ENCODE measurements around the gene DFFB. TPM values are rescaled to one million over a fixed set of nuclear protein-coding genes. Genes with fewer than 3 reads are reported as not detected.
"Not testable (repeated sequence)": the region's sequence is repeated elsewhere in the genome, so short reads cannot be mapped to it uniquely, and the experiment has no call there.

The DFFB gene
- 10 to 100 TPM in 1 of 6 donors, 1 to 10 TPM in 5; 2.7 to 10.2 (median 7.3) TPM for polyA plus RNA-seq (ENCODE audit: low read depth in 6 of 6)

GRCh38 chr1:3856923-3857790 is at the start of gene DFFB, which contains the start of gene CEP104:
DFFB (plus strand) TSS chr1:3857476; CDS start chr1:3857604, 128 bp downstream.
CEP104 (minus strand) TSS chr1:3857211; CDS start chr1:3852407, 4,804 bp downstream.
- Mint-ChIP-seq H3K27ac (peak within 1 kb of the TSS; percentile 82 to 98 (median 92)), H3K4me1 (peaks cover 18 to 40% (median 23%) of the 10 kb centered on the region in 3 donors), H3K27me3 (no peaks in the 10 kb centered on the region), H3K36me3 (no peaks in the 10 kb centered on the region), H3K4me3 (peak within 1 kb of the TSS; percentile 94 to 99 (median 98)), H3K9me3 (no peaks in the 10 kb centered on the region)
- peak; percentile 99 for DNase-seq
- ATAC-seq (ENCODE audit: low read depth in 2 of 2): peak; percentile 94 to 95

GRCh38 chr1:3807769-3808168 is 49.5 kb upstream of the DFFB start:
- H3K4me3 Mint-ChIP-seq: no peak overlapping the region
- H3K36me3 Mint-ChIP-seq: peaks cover 0 to 8% of the 10 kb centered on the region in 2 donors
- no peak for ATAC-seq (ENCODE audit: low read depth in 2 of 2)
- no peak for DNase-seq
- peaks cover 2 to 41% (median 39%) of the 10 kb centered on the region in 3 donors for H3K27me3 Mint-ChIP-seq
- H3K27ac Mint-ChIP-seq: no peak overlapping the region
- no peaks in the 10 kb centered on the region for H3K4me1 Mint-ChIP-seq
- H3K9me3 Mint-ChIP-seq: peaks cover 0 to 6% (median 4%) of the 10 kb centered on the region in 7 donors

- Mint-ChIP-seq H3K36me3 (peaks cover 0 to 8% of the 10 kb centered on the region in 2 donors), H3K27ac (no peak overlapping the region), H3K4me1 (no peaks in the 10 kb centered on the region), H3K4me3 (no peak overlapping the region), H3K9me3 (peaks cover 0 to 6% (median 4%) of the 10 kb centered on the region in 7 donors), H3K27me3 (peaks cover 0 to 26% (median 22%) of the 10 kb centered on the region in 3 donors)
- DNase-seq: no peak
- no peak for ATAC-seq (ENCODE audit: low read depth in 2 of 2)
Measured at GRCh38 chr1:3809680-3810079, 47.6 kb upstream of the DFFB start.

GRCh38 chr1:3810149-3810761 is 47.0 kb upstream of the DFFB start:
- not testable (repeated sequence) for H3K36me3 Mint-ChIP-seq; H3K9me3 Mint-ChIP-seq; H3K4me1 Mint-ChIP-seq; ATAC-seq (ENCODE audit: low read depth in 2 of 2); DNase-seq; H3K4me3 Mint-ChIP-seq; H3K27ac Mint-ChIP-seq
- H3K27me3 Mint-ChIP-seq: peaks cover 0 to 20% (median 16%) of the 10 kb centered on the region in 3 donors

- Mint-ChIP-seq H3K36me3 (peaks cover 5 to 8% of the 10 kb centered on the region in 2 donors), H3K4me3 (no peak overlapping the region), H3K27me3 (peaks cover 0 to 10% (median 6%) of the 10 kb centered on the region in 3 donors), H3K9me3 (peaks cover 0 to 5% (median 0%) of the 10 kb centered on the region in 7 donors), H3K4me1 (no peaks in the 10 kb centered on the region), H3K27ac (peak overlapping the region in 1 of 6 donors; percentile 42)
- no peak for DNase-seq
- no peak for ATAC-seq (ENCODE audit: low read depth in 2 of 2)
Measured at GRCh38 chr1:3811595-3811911, 45.7 kb upstream of the DFFB start.

- no peak for DNase-seq
- H3K36me3 Mint-ChIP-seq: peaks cover 5% of the 10 kb centered on the region in 2 donors
- no peak overlapping the region for H3K27ac Mint-ChIP-seq
Measured at GRCh38 chr1:3814065-3814464, 43.2 kb upstream of the DFFB start.

GRCh38 chr1:3814771-3815561 is 42.3 kb upstream of the DFFB start:
- Mint-ChIP-seq H3K27ac (no peak overlapping the region), H3K4me3 (no peak overlapping the region), H3K9me3 (no peaks in the 10 kb centered on the region), H3K27me3 (no peaks in the 10 kb centered on the region), H3K4me1 (peaks cover 0 to 5% (median 4%) of the 10 kb centered on the region in 3 donors), H3K36me3 (peaks cover 5 to 14% of the 10 kb centered on the region in 2 donors)
- DNase-seq (no peak), ATAC-seq (ENCODE audit: low read depth in 2 of 2) (no peak)

More at GRCh38 chr1:3814065-3814464, 43.2 kb upstream of the DFFB start:
- Mint-ChIP-seq H3K4me1 (peaks cover 0 to 4% (median 4%) of the 10 kb centered on the region in 3 donors), H3K9me3 (no peaks in the 10 kb centered on the region), H3K4me3 (no peak overlapping the region), H3K27me3 (no peaks in the 10 kb centered on the region)
- ATAC-seq (ENCODE audit: low read depth in 2 of 2): no peak

GRCh38 chr1:3816331-3817137 is 40.7 kb upstream of the DFFB start:
- Mint-ChIP-seq H3K4me3 (no peak overlapping the region), H3K36me3 (peaks cover 5 to 28% of the 10 kb centered on the region in 2 donors), H3K4me1 (peaks cover 0 to 7% (median 4%) of the 10 kb centered on the region in 3 donors), H3K9me3 (no peaks in the 10 kb centered on the region), H3K27ac (no peak overlapping the region), H3K27me3 (no peaks in the 10 kb centered on the region)
- ATAC-seq (ENCODE audit: low read depth in 2 of 2) (no peak), DNase-seq (no peak)

GRCh38 chr1:3817138-3817740 is 40.0 kb upstream of the DFFB start:
- H3K9me3 Mint-ChIP-seq: no peaks in the 10 kb centered on the region
- H3K4me1 Mint-ChIP-seq: peaks cover 0 to 7% (median 4%) of the 10 kb centered on the region in 3 donors
- H3K36me3 Mint-ChIP-seq: peaks cover 5 to 35% of the 10 kb centered on the region in 2 donors
- no peak for ATAC-seq (ENCODE audit: low read depth in 2 of 2)
- H3K27ac Mint-ChIP-seq: peak overlapping the region in 1 of 6 donors; percentile 85
- DNase-seq: no peak
- no peak overlapping the region for H3K4me3 Mint-ChIP-seq
- H3K27me3 Mint-ChIP-seq: no peaks in the 10 kb centered on the region

GRCh38 chr1:3817821-3818597 is 39.3 kb upstream of the DFFB start:
- DNase-seq (no peak), ATAC-seq (ENCODE audit: low read depth in 2 of 2) (no peak)
- Mint-ChIP-seq H3K9me3 (no peaks in the 10 kb centered on the region), H3K27ac (peak overlapping the region in 1 of 6 donors; percentile 21), H3K27me3 (no peaks in the 10 kb centered on the region), H3K36me3 (peaks cover 5 to 38% of the 10 kb centered on the region in 2 donors), H3K4me3 (peak overlapping the region in 1 of 8 donors; percentile 3), H3K4me1 (peaks cover 0 to 7% (median 4%) of the 10 kb centered on the region in 3 donors)

GRCh38 chr1:3819771-3820200 is 37.5 kb upstream of the DFFB start:
- no peaks in the 10 kb centered on the region for H3K9me3 Mint-ChIP-seq
- H3K27me3 Mint-ChIP-seq: no peaks in the 10 kb centered on the region
- peak overlapping the region in 3 of 6 donors; percentile 2 to 34 (median 16) for H3K27ac Mint-ChIP-seq
- H3K4me3 Mint-ChIP-seq: peak overlapping the region in 1 of 8 donors; percentile 29
- H3K4me1 Mint-ChIP-seq: peaks cover 0 to 7% (median 4%) of the 10 kb centered on the region in 3 donors
- DNase-seq (no peak), ATAC-seq (ENCODE audit: low read depth in 2 of 2) (no peak)
- H3K36me3 Mint-ChIP-seq: peaks cover 9 to 38% of the 10 kb centered on the region in 2 donors
